Measurements from ENCODE around the gene RHPN2. TPM values are rescaled to one million over a fixed set of nuclear protein-coding genes. Genes with fewer than 3 reads are reported as not detected.

RHPN2 gene
- total and polyA plus RNA-seq, 2 of the 13 experiments (the other 11 are each of a cell fraction or from before 2014, with no cell fraction given), result 20.3 to 48.0 TPM

GRCh38 chr19:32976223-32976805 lies 88.4 kb downstream of the RHPN2 start (continued):
- TF ChIP-seq STAG1 (CRISPR knock-in tag; IDR thresholded peaks at IDR 0.05) (peak; percentile 91), SMC3 (IDR thresholded peaks at IDR 0.05; ENCODE audit: low read length) (peak; percentile 79), CBX5 (CRISPR knock-in tag; IDR thresholded peaks at IDR 0.05; ENCODE audit: borderline replicate concordance) (no peak), ZNF737 (CRISPR knock-in tag; IDR thresholded peaks at IDR 0.05; ENCODE audit: borderline replicate concordance) (no peak), FOXK1 (CRISPR knock-in tag; IDR thresholded peaks at IDR 0.05; ENCODE audit: borderline replicate concordance, low read depth) (no peak), DMTF1 (CRISPR knock-in tag; IDR thresholded peaks at IDR 0.05) (no peak), SUZ12 (IDR thresholded peaks at IDR 0.05; ENCODE audit: low read depth, low read length) (no peak), ZNF441 (CRISPR knock-in tag; IDR thresholded peaks at IDR 0.05; ENCODE audit: borderline replicate concordance) (no peak), ZNF891 (CRISPR knock-in tag; IDR thresholded peaks at IDR 0.05) (no peak), ZC3H4 (CRISPR knock-in tag; IDR thresholded peaks at IDR 0.05; ENCODE audit: borderline replicate concordance) (no peak), POLR2AphosphoS5 (IDR thresholded peaks at IDR 0.05; ENCODE audit: low read depth, low read length) (no peak), ZBTB7B (CRISPR knock-in tag; IDR thresholded peaks at IDR 0.05) (no peak), ARNT2 (CRISPR knock-in tag; IDR thresholded peaks at IDR 0.05; ENCODE audit: low read depth) (no peak), HNF1A (IDR thresholded peaks at IDR 0.05; ENCODE audit: low read depth) (no peak), HNF1A (CRISPR knock-in tag; IDR thresholded peaks at IDR 0.05; ENCODE audit: borderline replicate concordance) (no peak), RBFOX2 (IDR thresholded peaks at IDR 0.05; ENCODE audit: low read depth, low read length) (no peak), NPAS2 (CRISPR knock-in tag; IDR thresholded peaks at IDR 0.05; ENCODE audit: borderline replicate concordance) (no peak), ARNTL (CRISPR knock-in tag; IDR thresholded peaks at IDR 0.05) (no peak), UBTF (CRISPR knock-in tag; IDR thresholded peaks at IDR 0.05) (no peak), RAD21 (CRISPR knock-in tag; IDR thresholded peaks at IDR 0.05) (peak; percentile 68), PHF8 (CRISPR knock-in tag; IDR thresholded peaks at IDR 0.05) (no peak)

All from HepG2 (cell line).